IMR-90 (cell line): Measurements from ENCODE around the gene MEGF6.

Source experiments
- CTCF ChIP-seq: conservative IDR thresholded peaks from 2 replicates; pipeline ENCODE4 v1.5.1; 2012; ENCODE audit warnings: mild to moderate bottlenecking, low read depth, low read length, improper control_type of control experiment
- ELK1 ChIP-seq: fragments of 150-350 bp; IDR thresholded peaks from 2 replicates; pipeline ENCODE4 v1.6.1; 2016; ENCODE audit warnings: low read depth, mild to moderate bottlenecking, low read length, moderate library complexity, borderline replicate concordance
- POLR2A ChIP-seq: IDR thresholded peaks from 2 replicates; pipeline ENCODE4 v1.6.1; 2012; ENCODE audit warnings: mild to moderate bottlenecking, low read depth, low read length
- RAD21 ChIP-seq: IDR thresholded peaks from 2 replicates; pipeline ENCODE4 v1.6.1; 2012; ENCODE audit warnings: low read length, improper control_type of control experiment
- USF2 ChIP-seq: fragments of 150-350 bp; IDR thresholded peaks from 2 replicates; pipeline ENCODE4 v1.6.1; 2017; ENCODE audit warnings: mild to moderate bottlenecking, antibody characterized with exemption, low read length, low read depth

GRCh38 chr1:3556336-3556735 is 55.0 kb downstream of the MEGF6 start:
- TF ChIP-seq RAD21 = no peak
- no peak for TF ChIP-seq POLR2A
- TF ChIP-seq CTCF = no peak
- no peak for TF ChIP-seq USF2
- no peak for TF ChIP-seq ELK1
